Muscle layer of colon (tissue), 2 donors: ENCODE measurements around the gene KRT5.

Source experiments
- H3K27ac ChIP-seq: one replicate; pipeline ENCODE4 v1.7.0; 2013; ENCODE audit warnings: low read depth, mild to moderate bottlenecking, low read length, moderate library complexity
- H3K27me3 ChIP-seq, 2 donors: one replicate each; pipeline ENCODE4 v1.7.0; 2013; ENCODE audit warnings: low read length in 2 of 2, mild to moderate bottlenecking in 2 of 2; ENCODE audit not compliant: insufficient read depth in 2 of 2, control insufficient read depth in 1 of 2
- H3K36me3 ChIP-seq: one replicate; pipeline ENCODE4 v1.7.0; 2013; ENCODE audit warnings: mild to moderate bottlenecking, low read length; ENCODE audit not compliant: insufficient read depth
- H3K4me1 ChIP-seq: one replicate; pipeline ENCODE4 v1.7.0; 2013; ENCODE audit warnings: mild to moderate bottlenecking, low read length; ENCODE audit not compliant: insufficient read depth
- H3K4me3 ChIP-seq, 2 donors: one replicate each; pipeline ENCODE4 v1.7.0; 2013; ENCODE audit warnings: low read length in 2 of 2, low read depth in 1 of 2, mild to moderate bottlenecking in 1 of 2, moderate library complexity in 1 of 2
- H3K9ac ChIP-seq: one replicate; pipeline ENCODE4 v1.7.0; 2013; ENCODE audit warnings: low read length
- H3K9me3 ChIP-seq: one replicate; pipeline ENCODE4 v1.7.0; 2013; ENCODE audit warnings: mild to moderate bottlenecking, low read length
- donor health status: abdominal sarcoma.
- donor health status: Adenocarcinoma of cecum.

Gene KRT5

DNA sequence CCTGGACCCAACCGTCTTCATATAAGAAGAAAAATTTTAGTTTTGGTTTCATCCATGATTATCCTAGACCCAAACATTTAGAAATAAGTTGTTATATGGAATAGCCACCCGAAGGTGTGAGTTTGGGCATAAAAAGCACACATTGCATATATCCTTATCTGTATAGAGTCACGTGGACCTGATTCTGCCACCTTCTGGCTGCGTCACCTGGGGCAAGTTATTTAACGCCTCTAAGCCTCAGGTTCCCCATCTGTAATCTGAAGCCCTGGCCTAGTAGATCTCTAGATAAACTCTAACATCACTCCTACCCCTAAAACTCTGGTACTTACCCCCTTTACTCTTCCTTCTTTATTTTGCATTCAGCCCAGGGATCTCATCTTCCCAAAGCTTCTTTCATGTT is 14.3 kb upstream of the KRT5 start:
- Histone ChIP-seq H3K9me3 (no peaks in the 10 kb centered on the region), H3K36me3 (no peaks in the 10 kb centered on the region), H3K9ac (no peak overlapping the region), H3K4me1 (peaks cover 20% of the 10 kb centered on the region), H3K4me3 (no peak overlapping the region), H3K27ac (no peak overlapping the region), H3K27me3 (no peaks in the 10 kb centered on the region)

DNA sequence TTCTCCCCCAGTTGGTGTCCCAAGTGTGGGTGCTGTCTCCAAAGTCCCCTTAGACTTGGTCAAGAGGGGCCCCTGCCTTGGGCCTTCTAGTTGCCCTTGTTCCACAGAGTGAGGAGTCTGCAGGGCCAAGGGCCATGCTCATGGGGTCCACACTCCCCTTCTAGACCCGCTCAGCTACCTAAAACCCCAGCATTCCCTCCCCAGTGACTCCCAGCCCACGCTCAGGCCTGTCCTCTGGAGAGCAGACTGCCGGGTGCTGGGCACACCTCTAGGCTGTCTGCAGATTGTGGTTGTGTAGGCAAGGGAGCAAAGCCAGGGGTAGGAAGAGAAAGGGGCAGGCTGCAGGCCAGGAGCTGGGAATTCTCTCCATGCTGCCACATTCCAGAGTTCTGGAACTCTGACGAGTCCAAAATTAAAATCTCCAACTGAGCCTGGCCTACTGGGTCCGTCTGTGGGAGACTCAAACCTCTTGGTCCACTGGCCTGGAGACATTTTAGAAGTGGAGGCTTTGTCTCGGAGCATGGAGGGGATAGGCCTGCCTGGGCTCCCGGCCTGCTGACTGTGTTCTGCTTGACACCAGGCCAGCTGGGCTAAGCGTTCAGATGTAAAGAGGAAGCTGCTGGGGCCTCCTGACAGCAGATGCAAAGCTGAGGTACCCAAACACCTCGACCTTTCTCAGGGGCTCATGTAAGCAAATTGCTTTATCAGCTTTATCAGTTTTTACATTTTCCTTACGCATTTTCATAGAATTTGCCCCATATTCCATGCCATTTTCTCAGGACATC is 13.7 kb upstream of the KRT5 start:
- H3K4me1 ChIP-seq, result peaks cover 14% of the 10 kb centered on the region
- H3K27ac ChIP-seq, result no peak overlapping the region
- H3K9ac ChIP-seq, result no peak overlapping the region
- H3K4me3 ChIP-seq, result no peak overlapping the region
- no peaks in the 10 kb centered on the region for H3K36me3 ChIP-seq
- no peaks in the 10 kb centered on the region for H3K9me3 ChIP-seq
- no peaks in the 10 kb centered on the region for H3K27me3 ChIP-seq

DNA sequence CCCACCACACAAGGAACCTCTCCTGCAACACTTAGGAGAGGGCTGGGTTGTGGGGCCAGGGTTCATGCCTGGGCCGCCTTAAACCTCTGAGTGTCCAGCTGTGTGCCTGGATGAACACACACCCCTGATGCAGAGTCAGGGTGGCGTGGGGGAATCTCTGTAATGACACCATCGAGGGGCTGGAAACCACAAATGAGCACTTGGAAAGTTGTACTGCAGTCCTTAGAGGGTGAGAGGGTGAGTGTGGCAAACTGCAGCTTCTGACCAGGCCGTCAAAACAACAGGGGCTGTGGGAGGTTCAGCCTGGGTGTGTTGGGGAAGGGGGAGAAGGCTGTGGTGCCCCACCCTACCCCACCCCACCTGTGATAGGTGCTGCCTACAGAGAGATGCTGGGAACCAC is 12.4 kb upstream of the KRT5 start:
- Histone ChIP-seq H3K9ac (no peak overlapping the region), H3K4me3 (no peak overlapping the region), H3K36me3 (no peaks in the 10 kb centered on the region), H3K4me1 (peaks cover 8% of the 10 kb centered on the region), H3K27me3 (no peaks in the 10 kb centered on the region), H3K9me3 (no peaks in the 10 kb centered on the region), H3K27ac (no peak overlapping the region)

DNA sequence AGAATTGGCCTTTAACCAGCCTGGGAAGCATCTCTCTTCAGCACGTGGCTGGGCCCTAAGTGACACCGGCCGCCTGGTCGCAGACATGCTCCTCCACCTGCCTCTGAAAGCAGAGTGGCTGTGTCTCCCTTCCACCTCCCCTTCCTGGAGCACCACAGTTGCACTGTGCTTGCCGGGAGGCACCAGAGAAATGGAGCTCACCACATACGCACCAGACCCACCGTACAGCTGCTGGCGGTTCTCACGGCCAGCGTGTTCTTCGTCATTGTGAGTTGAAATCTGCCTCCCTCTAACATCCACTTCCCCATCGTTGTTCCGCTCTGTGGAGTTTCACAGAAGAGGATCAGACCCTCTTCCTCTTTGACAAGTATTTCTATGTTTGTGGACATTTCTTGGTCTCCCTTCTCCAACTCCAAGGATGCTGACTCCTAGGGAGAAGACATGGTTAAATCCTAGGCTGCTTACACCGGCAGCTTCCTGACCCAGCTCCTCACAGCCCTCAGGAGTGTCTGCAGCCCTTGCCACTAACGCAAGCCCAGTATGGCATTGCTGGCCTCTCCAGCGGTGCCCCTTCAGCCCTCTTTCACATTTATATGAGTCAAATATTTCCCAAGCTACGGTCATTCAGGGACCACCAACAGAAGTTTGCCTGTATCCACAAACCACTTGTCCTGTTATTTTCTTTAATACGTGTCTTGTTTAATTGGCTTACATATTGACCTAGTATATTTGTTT is 11.5 kb upstream of the KRT5 start:
- Histone ChIP-seq H3K9ac (no peak overlapping the region), H3K36me3 (no peaks in the 10 kb centered on the region), H3K9me3 (no peaks in the 10 kb centered on the region), H3K4me1 (peaks cover 8% of the 10 kb centered on the region), H3K27ac (no peak overlapping the region), H3K4me3 (no peak overlapping the region), H3K27me3 (no peaks in the 10 kb centered on the region)

DNA sequence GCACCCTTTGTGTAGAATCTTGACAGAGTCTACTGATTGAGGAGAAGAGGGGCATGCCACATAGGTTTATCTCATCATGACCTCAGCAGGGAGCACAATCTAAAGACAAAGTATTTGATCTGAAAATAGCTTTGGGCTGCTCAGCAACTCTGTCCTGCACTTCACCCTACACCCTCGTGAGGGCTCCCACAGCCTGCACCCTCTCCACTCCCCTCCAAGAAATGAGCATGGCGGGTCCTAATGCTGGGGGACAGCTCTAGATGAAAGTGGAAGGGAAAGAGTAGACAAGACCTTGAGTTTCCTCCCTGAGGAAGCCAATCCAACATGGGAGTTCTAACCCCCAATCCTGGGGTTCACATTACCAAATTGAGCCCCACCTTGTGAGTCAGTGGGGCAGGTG is 10.7 kb upstream of the KRT5 start:
- Histone ChIP-seq H3K27ac (no peak overlapping the region), H3K4me3 (no peak overlapping the region), H3K9me3 (no peaks in the 10 kb centered on the region)

DNA sequence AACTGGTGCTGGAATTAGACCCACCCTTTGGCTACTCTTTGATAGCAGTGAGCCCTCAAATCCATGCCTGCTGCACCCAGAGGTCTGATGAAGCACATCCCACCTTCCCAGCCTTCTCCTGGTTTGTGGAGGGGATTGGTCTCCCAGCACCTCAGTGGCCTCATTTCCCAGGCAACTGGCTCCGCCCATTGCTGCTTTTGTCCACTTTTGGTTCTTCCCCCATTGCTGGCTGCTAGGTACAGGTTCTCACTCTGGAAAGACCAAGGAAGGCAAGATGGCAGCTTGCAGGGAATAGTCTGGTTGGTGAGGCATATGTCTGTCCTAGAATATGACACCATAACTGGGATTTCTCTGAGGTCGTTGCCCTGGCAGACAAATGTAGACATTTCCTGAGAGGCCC is 10.2 kb upstream of the KRT5 start:
- Histone ChIP-seq H3K27ac (no peak overlapping the region), H3K27me3 (no peaks in the 10 kb centered on the region), H3K4me1 (peaks cover 8% of the 10 kb centered on the region), H3K9ac (no peak overlapping the region), H3K36me3 (no peaks in the 10 kb centered on the region), H3K9me3 (no peaks in the 10 kb centered on the region), H3K4me3 (no peak overlapping the region)

More for the DNA sequence above, 10.7 kb upstream of the KRT5 start:
- Histone ChIP-seq H3K9ac (no peak overlapping the region), H3K36me3 (no peaks in the 10 kb centered on the region), H3K27me3 (no peaks in the 10 kb centered on the region), H3K4me1 (peaks cover 8% of the 10 kb centered on the region)

DNA sequence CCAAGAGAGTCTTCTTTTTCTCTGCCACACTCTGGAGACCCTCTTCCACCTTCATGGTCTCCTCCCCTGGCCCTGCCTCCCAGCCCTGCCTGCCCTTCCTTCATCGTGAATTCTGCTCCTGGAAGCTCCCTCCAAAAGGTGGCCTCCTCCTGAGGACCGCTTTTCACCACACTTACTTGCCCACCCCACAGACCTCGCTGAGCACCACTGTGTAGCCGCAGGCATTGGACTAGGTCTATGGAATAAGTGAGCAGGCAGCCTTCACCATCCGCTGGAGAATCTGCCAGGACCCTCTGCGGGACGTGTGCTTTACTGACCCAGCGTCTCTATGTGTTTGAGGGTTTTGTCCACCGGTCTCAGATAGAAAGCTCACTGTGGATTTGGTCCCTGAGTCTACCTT is 9.7 kb upstream of the KRT5 start:
- Histone ChIP-seq H3K36me3 (no peaks in the 10 kb centered on the region), H3K27me3 (no peaks in the 10 kb centered on the region), H3K27ac (no peak overlapping the region), H3K9me3 (no peaks in the 10 kb centered on the region), H3K9ac (no peak overlapping the region), H3K4me1 (peaks cover 8% of the 10 kb centered on the region), H3K4me3 (no peak overlapping the region)

DNA sequence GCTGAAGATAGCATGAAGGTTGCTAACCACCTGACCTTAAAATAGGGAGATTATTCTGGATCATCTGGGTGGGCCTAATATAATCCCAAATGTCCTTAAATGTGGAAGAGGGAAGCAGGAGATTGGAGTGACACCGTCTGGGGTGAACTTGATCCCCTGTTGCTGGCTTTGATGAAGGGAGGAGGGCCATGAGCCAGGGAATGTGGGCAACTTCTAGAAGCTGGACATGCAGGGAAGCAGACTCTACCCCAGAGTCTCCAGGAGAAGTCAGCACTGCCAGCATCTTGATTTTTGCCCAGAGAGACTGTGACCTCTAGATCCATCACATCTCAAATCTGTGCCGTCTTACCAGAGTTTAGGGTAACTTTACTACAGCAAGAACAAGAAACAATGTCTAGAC is 9.2 kb upstream of the KRT5 start:
- H3K9ac ChIP-seq, result no peak overlapping the region
- H3K4me3 ChIP-seq, result no peak overlapping the region
- no peak overlapping the region for H3K27ac ChIP-seq

DNA sequence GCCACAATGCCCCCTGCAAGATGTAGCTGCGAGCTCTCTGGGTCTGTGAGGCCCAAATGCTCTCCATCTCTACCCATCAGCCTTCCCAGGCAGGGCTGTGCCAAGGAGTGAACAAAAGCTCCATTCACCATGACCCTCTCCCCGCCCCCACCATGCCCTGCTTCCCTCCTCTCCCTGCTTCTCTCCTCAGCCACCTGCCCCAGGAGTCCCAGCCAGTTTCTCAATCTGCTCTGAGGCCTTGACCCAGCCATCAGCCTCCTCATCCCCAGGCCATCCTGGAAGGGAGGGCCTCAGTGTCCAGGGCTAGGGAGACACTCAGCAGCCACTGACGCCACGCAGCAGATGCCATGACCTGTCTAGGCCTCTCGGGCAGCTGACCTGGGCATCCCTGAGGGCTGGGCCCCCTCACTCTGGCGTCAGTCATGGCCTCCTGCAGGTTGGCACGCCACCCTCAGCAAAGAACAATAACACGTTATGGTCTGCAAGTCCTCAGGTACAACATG is 8.5 kb upstream of the KRT5 start:
- no peaks in the 10 kb centered on the region for H3K36me3 ChIP-seq
- no peak overlapping the region for H3K4me3 ChIP-seq
- no peak overlapping the region for H3K9ac ChIP-seq
- peaks cover 2% of the 10 kb centered on the region for H3K4me1 ChIP-seq
- H3K27me3 ChIP-seq, result no peaks in the 10 kb centered on the region
- no peak overlapping the region for H3K27ac ChIP-seq
- no peaks in the 10 kb centered on the region for H3K9me3 ChIP-seq

More for the DNA sequence above, 9.2 kb upstream of the KRT5 start:
- Histone ChIP-seq H3K27me3 (no peaks in the 10 kb centered on the region), H3K36me3 (no peaks in the 10 kb centered on the region), H3K4me1 (peaks cover 8% of the 10 kb centered on the region), H3K9me3 (no peaks in the 10 kb centered on the region)

DNA sequence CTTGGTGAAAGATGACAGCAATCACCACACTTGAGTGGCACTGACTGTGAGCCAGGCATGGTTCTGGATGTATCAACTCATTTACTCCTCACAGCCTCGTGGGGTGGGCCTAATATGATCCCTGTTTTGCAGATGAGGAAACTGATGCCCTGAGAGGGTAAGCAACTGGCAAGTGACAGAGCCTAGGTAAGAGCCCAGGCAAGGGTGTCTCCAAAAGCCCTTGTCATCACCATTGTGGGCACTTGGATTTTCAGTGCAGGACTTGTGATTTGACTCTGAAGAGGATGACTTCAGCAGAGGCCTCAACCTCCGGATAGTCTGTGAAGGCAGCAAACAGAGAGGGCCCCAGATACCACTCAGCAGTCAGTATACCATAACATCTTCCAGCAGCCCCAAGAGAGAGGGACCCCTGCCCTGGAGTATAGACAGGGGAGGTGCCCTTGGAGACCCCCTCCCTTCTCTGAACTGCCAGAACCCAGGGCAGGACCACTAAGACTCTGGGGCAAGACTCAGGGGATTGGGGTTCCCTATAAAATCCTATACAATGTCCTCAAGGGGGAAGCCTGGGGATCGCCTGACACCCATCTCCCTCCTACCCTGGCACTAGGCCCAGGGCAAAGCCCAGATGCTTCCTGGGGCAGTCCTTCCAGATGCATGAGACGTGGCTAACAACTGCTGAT is 7.1 kb upstream of the KRT5 start:
- Histone ChIP-seq H3K27ac (no peak overlapping the region), H3K36me3 (no peaks in the 10 kb centered on the region), H3K9ac (no peak overlapping the region), H3K9me3 (no peaks in the 10 kb centered on the region), H3K4me1 (peaks cover 4% of the 10 kb centered on the region), H3K27me3 (no peaks in the 10 kb centered on the region), H3K4me3 (no peak overlapping the region)

DNA sequence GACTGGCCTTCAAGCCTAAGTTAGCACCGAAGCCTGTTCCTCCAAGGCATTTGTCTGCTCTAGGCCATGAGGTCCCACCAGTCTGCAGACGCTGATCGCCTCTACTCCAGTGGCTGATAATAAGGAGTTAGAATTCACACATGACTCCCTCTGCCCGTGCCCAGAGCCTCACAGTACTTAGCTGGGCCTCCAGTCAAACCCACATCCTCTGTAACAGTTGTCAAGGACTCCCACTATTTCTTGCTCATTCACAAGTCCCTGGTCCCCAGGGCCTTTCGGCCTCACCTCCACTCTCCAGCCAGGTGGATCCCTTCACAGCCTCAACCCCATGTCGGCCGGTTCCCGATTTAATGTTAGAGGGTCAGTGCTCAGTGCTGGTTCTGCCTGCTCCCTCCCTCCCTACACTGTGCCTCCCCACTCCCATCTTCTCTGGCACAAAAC is 6.3 kb upstream of the KRT5 start:
- Histone ChIP-seq H3K27ac (no peak overlapping the region), H3K4me1 (peaks cover 11% of the 10 kb centered on the region), H3K4me3 (no peak overlapping the region), H3K9me3 (no peaks in the 10 kb centered on the region), H3K27me3 (no peaks in the 10 kb centered on the region), H3K9ac (no peak overlapping the region), H3K36me3 (no peaks in the 10 kb centered on the region)
